Brain microvascular endothelial cell (primary cell): ENCODE measurements around the gene FAM117A.
"Not testable (repeated sequence)": the region's sequence is repeated elsewhere in the genome, so short reads cannot be mapped to it uniquely, and the experiment has no call there.

Experiments used
- DNase-seq: peaks from one replicate; pipeline ENCODE4 v3.0.0-alpha.2; 2020
- H3K27ac ChIP-seq: fragments of 250-450 bp; sonication (Bioruptor Pico); 2 replicates; pipeline ENCODE4 v1.5.1; 2020; ENCODE audit warnings: mild to moderate bottlenecking, moderate library complexity
- H3K27me3 ChIP-seq: fragments of 250-450 bp; sonication (Bioruptor Pico); replicated peaks from 2 replicates; pipeline ENCODE4 v1.5.1; 2020; ENCODE audit warnings: mild to moderate bottlenecking
- H3K36me3 ChIP-seq: fragments of 250-450 bp; sonication (Bioruptor Pico); replicated peaks from 2 replicates; pipeline ENCODE4 v1.5.1; 2020; ENCODE audit warnings: mild to moderate bottlenecking
- H3K4me3 ChIP-seq: 2 replicates; pipeline ENCODE4 v1.5.1; 2011; ENCODE audit warnings: low read depth, mild to moderate bottlenecking, control low read depth, low read length, moderate library complexity
- CTCF ChIP-seq: IDR thresholded peaks from 2 replicates; pipeline ENCODE4 v1.5.1; 2011; ENCODE audit warnings: low read depth, mild to moderate bottlenecking, moderate library complexity, low read length, control low read depth, inconsistent platforms; ENCODE audit errors: missing control alignments
- in situ Hi-C: cut with HindIII; loops from 2 replicates; pipeline ENCODE4 v1.10.0; 2017; ENCODE audit warnings: low sequenced_read_pairs, low pct_ligation_motif_present

The FAM117A gene

GRCh38 chr17:49760932-49761558 is 2.9 kb downstream of the FAM117A start:
- H3K27me3 ChIP-seq, result peaks cover 7% of the 10 kb centered on the region
- no peaks in the 10 kb centered on the region for H3K36me3 ChIP-seq
- no peak for DNase-seq
- no peak for TF ChIP-seq CTCF
- H3K4me3 ChIP-seq, result no peak overlapping the region
- in situ Hi-C loops, result no loop called here
- H3K27ac ChIP-seq, result no peak overlapping the region

DNA sequence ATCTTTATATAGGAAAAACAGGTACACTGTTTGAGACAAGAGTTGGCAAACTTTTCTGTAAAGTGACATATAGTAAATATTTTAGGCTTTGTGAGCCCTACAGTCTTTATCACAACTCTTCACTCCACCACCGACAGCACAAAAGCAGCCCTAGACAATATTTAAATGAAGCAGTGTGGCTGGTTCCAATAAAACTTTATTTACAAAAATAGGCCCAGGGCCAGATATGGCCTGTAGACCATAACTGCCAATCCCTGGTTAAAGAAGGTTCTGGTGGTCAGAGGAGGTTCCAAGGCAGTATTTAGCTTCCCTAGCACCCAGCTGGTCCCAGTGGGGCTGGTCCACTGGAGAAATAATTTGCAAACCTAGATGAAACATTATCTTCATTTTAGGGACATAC is 3.6 kb downstream of the FAM117A start:
- in situ Hi-C loops, result no loop called here
- no peaks in the 10 kb centered on the region for H3K36me3 ChIP-seq
- no peak for DNase-seq
- TF ChIP-seq CTCF, result no peak
- no peak overlapping the region for H3K4me3 ChIP-seq
- no peak overlapping the region for H3K27ac ChIP-seq
- H3K27me3 ChIP-seq, result peaks cover 7% of the 10 kb centered on the region

DNA sequence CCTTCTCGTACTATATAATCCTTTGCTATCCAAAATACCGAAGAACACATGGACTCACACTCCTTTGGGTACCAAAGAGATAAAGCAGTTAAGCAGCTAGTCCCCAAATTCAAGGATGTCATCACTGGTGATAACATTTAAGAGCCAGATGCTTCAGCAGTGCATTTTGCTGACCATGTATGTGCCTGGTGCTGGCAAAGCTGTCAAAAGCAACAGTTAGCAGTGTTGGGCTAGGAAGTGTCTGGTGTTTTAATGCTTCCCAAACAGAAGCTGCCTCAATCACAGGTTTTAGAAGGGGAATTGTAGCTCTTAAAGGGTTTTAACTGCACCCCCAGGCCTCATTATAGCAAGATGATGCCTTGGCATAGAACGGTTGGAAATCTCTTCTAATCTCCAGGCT is 4.7 kb downstream of the FAM117A start:
- Histone ChIP-seq H3K27ac (no peak overlapping the region), H3K4me3 (no peak overlapping the region), H3K27me3 (peaks cover 7% of the 10 kb centered on the region), H3K36me3 (no peaks in the 10 kb centered on the region)
- TF ChIP-seq CTCF, result no peak
- DNase-seq, result no peak
- in situ Hi-C loops, result no loop called here

- H3K4me3 ChIP-seq, in situ Hi-C loops, DNase-seq, H3K27ac ChIP-seq, H3K27me3 ChIP-seq, H3K36me3 ChIP-seq: not testable (repeated sequence)
These were observed 5.4 kb downstream of the FAM117A start for GRCh38 chr17:49758464-49759010.

- TF ChIP-seq CTCF, result no peak
- in situ Hi-C loops, result no loop called here
- H3K36me3 ChIP-seq, result no peaks in the 10 kb centered on the region
- no peak overlapping the region for H3K4me3 ChIP-seq
- DNase-seq, result no peak
- H3K27ac ChIP-seq, result no peak overlapping the region
- H3K27me3 ChIP-seq, result no peaks in the 10 kb centered on the region
These were observed 6.7 kb downstream of the FAM117A start for GRCh38 chr17:49757151-49757777.

GRCh38 chr17:49756323-49757150 is 7.4 kb downstream of the FAM117A start:
- Histone ChIP-seq H3K27me3 (no peaks in the 10 kb centered on the region), H3K27ac (no peak overlapping the region), H3K4me3 (no peak overlapping the region), H3K36me3 (no peaks in the 10 kb centered on the region)
- no peak for TF ChIP-seq CTCF
- DNase-seq, result no peak
- in situ Hi-C loops, result no loop called here
